ENCODE data around the gene EDARADD.

- TF ChIP-seq, protein P1, sequence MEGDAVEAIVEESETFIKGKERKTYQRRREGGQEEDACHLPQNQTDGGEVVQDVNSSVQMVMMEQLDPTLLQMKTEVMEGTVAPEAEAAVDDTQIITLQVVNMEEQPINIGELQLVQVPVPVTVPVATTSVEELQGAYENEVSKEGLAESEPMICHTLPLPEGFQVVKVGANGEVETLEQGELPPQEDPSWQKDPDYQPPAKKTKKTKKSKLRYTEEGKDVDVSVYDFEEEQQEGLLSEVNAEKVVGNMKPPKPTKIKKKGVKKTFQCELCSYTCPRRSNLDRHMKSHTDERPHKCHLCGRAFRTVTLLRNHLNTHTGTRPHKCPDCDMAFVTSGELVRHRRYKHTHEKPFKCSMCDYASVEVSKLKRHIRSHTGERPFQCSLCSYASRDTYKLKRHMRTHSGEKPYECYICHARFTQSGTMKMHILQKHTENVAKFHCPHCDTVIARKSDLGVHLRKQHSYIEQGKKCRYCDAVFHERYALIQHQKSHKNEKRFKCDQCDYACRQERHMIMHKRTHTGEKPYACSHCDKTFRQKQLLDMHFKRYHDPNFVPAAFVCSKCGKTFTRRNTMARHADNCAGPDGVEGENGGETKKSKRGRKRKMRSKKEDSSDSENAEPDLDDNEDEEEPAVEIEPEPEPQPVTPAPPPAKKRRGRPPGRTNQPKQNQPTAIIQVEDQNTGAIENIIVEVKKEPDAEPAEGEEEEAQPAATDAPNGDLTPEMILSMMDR (conservative IDR thresholded peaks at IDR 0.05; ENCODE audit: low read length) = no peak
- no peak for TF ChIP-seq EZH2phosphoT487 (IDR thresholded peaks at IDR 0.05; ENCODE audit: borderline replicate concordance, low read depth, low read length)
Measured at GRCh38 chr1:236440373-236440772, 46.3 kb downstream of the EDARADD start.
